ENCODE results near the gene CSF1. TPM values are rescaled to one million over a fixed set of nuclear protein-coding genes. Genes with fewer than 3 reads are reported as not detected.

The CSF1 gene
- polyA plus RNA-seq, 3 donors = 0.11 to 0.69 (median 0.38) TPM

DNA sequence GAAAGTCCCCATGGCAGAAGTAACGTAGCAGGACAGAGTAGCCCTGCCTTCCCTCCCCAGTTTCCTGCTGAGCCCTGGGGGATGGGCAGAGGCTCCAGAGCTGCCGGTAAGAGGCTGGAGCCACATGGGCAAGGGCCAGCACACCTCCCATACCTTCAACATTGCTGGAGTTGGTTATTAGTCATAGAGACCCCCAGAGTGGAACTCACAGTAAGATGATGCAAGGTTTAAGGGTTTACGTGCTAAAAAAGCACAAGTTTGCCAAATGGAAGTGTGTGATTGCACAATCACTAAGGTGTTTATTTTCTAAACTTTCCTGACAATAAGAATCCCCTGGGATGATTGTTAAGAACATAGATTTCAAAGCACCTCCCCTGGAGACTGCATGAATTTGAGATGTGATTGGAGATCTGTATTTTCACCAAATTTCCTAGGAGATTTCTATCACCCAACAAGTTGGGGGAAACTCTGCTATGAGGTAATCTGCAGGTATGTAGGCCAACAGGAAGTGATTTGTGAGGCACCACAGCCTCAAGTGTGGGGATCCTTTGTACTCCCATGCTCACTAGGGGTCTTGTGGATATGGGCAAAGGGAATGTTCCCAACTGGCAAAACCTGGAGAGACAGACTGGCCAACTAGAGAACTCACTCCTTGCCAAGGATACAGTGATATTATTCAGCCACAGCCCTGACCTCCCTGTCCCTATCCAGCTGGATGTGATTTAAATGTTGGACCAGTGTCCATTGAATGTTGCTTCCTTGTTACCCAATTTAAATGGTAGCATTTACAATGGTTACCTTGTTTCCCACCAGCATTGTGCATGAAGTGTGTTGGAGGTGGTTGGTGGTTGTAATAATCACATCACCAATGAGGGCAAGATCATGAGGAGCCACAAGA, 37.1 kb upstream of the CSF1 start:
- H3K27ac ChIP-seq (ENCODE audit: low read depth in 1 of 2, low read length in 2 of 2) = no peak overlapping the region
- TF ChIP-seq CTCF (IDR thresholded peaks at IDR 0.05) = no peak
- peaks cover 0 to 2% (median 0%) of the 10 kb centered on the region in 7 donors for H3K9me3 Mint-ChIP-seq
- H3K9me3 ChIP-seq (replicated peaks in 1 of 2; ENCODE audit: control insufficient read depth in 1 of 2, insufficient read depth in 1 of 2, low read length in 2 of 2) = no peaks in the 10 kb centered on the region
- H3K4me1 Mint-ChIP-seq = no peaks in the 10 kb centered on the region
- H3K36me3 Mint-ChIP-seq = no peaks in the 10 kb centered on the region
- intact Hi-C loops (cut with micrococcal nuclease) = loop anchor here in 1 of 2 donors (2.0 kb wide), 1 partner anchor 21 kb away; no protein-coding TSS in a partner anchor
- no peak overlapping the region for H3K9ac ChIP-seq (ENCODE audit: insufficient read depth, low read length, poor library complexity, severe bottlenecking)
- no peak overlapping the region for H3K4me3 ChIP-seq (replicated peaks in 1 of 3; ENCODE audit: low read depth in 2 of 3, low read length in 3 of 3)
- peak overlapping the region in 1 of 7 donors; percentile 16 for H3K27ac Mint-ChIP-seq
- H3K36me3 ChIP-seq (replicated peaks in 1 of 2; ENCODE audit: control insufficient read depth in 1 of 2, insufficient read depth in 2 of 2, low read length in 2 of 2) = no peaks in the 10 kb centered on the region
- H3K4me1 ChIP-seq (ENCODE audit: control insufficient read depth in 1 of 2, insufficient read depth in 2 of 2, low read length in 2 of 2) = no peaks in the 10 kb centered on the region
- no peak overlapping the region for H2AFZ ChIP-seq (ENCODE audit: insufficient read depth, low read depth, low read length, poor library complexity, severe bottlenecking)
- no peaks in the 10 kb centered on the region for H4K20me1 ChIP-seq (ENCODE audit: insufficient read depth, low read length)
- no peaks in the 10 kb centered on the region for H3K79me2 ChIP-seq (ENCODE audit: insufficient read depth, low read length)
- no peaks in the 10 kb centered on the region for H3K27me3 ChIP-seq (ENCODE audit: control insufficient read depth in 2 of 2, insufficient read depth in 2 of 2, low read length in 2 of 2)
- peaks cover 2 to 9% (median 5%) of the 10 kb centered on the region in 3 donors for H3K27me3 Mint-ChIP-seq (ENCODE audit: low read depth in 3 of 3)
- peak overlapping the region in 1 of 2 donors; percentile 16 for H3K4me3 Mint-ChIP-seq
- peak in 1 of 3 donors; percentile 34 for DNase-seq
- no peak overlapping the region for H3K4me2 ChIP-seq (replicated peaks; ENCODE audit: extremely low read depth, low read length, poor library complexity, severe bottlenecking)
- no CpG with 5 or more reads among the region's 3 CpGs for WGBS (ENCODE audit: insufficient coverage)

GRCh38 chr1:109874445-109874844, 36.2 kb upstream of the CSF1 start:
- H3K36me3 Mint-ChIP-seq = no peaks in the 10 kb centered on the region
- WGBS (ENCODE audit: insufficient coverage) = 80% methylated on average over 1 of the region's 2 CpGs
- H3K79me2 ChIP-seq (ENCODE audit: insufficient read depth, low read length) = no peaks in the 10 kb centered on the region

More at GRCh38 chr1:109874445-109874844, 36.2 kb upstream of the CSF1 start:
- Mint-ChIP-seq H3K4me3 (no peak overlapping the region), H3K9me3 (peaks cover 0 to 2% (median 0%) of the 10 kb centered on the region in 7 donors), H3K4me1 (no peaks in the 10 kb centered on the region), H3K27me3 (ENCODE audit: low read depth in 3 of 3) (peaks cover 2 to 9% (median 5%) of the 10 kb centered on the region in 3 donors), H3K27ac (no peak overlapping the region)
- Histone ChIP-seq H3K4me2 (replicated peaks; ENCODE audit: extremely low read depth, low read length, poor library complexity, severe bottlenecking) (no peak overlapping the region), H3K27me3 (ENCODE audit: control insufficient read depth in 2 of 2, insufficient read depth in 2 of 2, low read length in 2 of 2) (no peaks in the 10 kb centered on the region), H3K9me3 (replicated peaks in 1 of 2; ENCODE audit: control insufficient read depth in 1 of 2, insufficient read depth in 1 of 2, low read length in 2 of 2) (no peaks in the 10 kb centered on the region), H3K27ac (ENCODE audit: low read depth in 1 of 2, low read length in 2 of 2) (no peak overlapping the region), H3K4me1 (ENCODE audit: control insufficient read depth in 1 of 2, insufficient read depth in 2 of 2, low read length in 2 of 2) (no peaks in the 10 kb centered on the region), H3K4me3 (replicated peaks in 1 of 3; ENCODE audit: low read depth in 2 of 3, low read length in 3 of 3) (no peak overlapping the region), H3K36me3 (replicated peaks in 1 of 2; ENCODE audit: control insufficient read depth in 1 of 2, insufficient read depth in 2 of 2, low read length in 2 of 2) (no peaks in the 10 kb centered on the region), H2AFZ (ENCODE audit: insufficient read depth, low read depth, low read length, poor library complexity, severe bottlenecking) (no peak overlapping the region), H3K9ac (ENCODE audit: insufficient read depth, low read length, poor library complexity, severe bottlenecking) (no peak overlapping the region), H4K20me1 (ENCODE audit: insufficient read depth, low read length) (no peaks in the 10 kb centered on the region)
- no peak for DNase-seq
- no peak for TF ChIP-seq CTCF (IDR thresholded peaks at IDR 0.05)
- intact Hi-C loops (cut with micrococcal nuclease) = no loop called here

Measured in CD14-positive monocyte (primary cell).